ENCODE measurements around the gene CD69. TPM values are rescaled to one million over a fixed set of nuclear protein-coding genes. Genes with fewer than 3 reads are reported as not detected.
A peak's percentile ranks its signal among the peaks of the same experiment; 100 is the strongest.

Gene CD69
- total RNA-seq, 3 donors from 2014 or later (not counting 1 experiment from before 2014, with no cell fraction given) = 739 to 1,541 (median 990) TPM

GRCh38 chr12:9730011-9730410, 30.7 kb downstream of the CD69 start:
- Mint-ChIP-seq H3K4me1 (peaks cover 0 to 11% of the 10 kb centered on the region in 2 donors), H3K36me3 (no peaks in the 10 kb centered on the region), H3K27me3 (ENCODE audit: low read depth in 2 of 2) (no peaks in the 10 kb centered on the region), H3K4me3 (no peak overlapping the region), H3K27ac (no peak overlapping the region), H3K9me3 (no peaks in the 10 kb centered on the region)
- Histone ChIP-seq H3K4me3 (ENCODE audit: low read length) (no peak overlapping the region), H3K36me3 (ENCODE audit: control insufficient read depth, insufficient read depth, low read length) (no peaks in the 10 kb centered on the region), H3K9me3 (ENCODE audit: control insufficient read depth, insufficient read depth, low read length) (no peaks in the 10 kb centered on the region), H3K27ac (ENCODE audit: low read length) (peak overlapping the region; percentile 35), H3K4me1 (ENCODE audit: control insufficient read depth, insufficient read depth, low read length) (no peaks in the 10 kb centered on the region), H3K27me3 (ENCODE audit: control insufficient read depth, insufficient read depth, low read length) (no peaks in the 10 kb centered on the region)
- ATAC-seq (peak in 1 of 3 donors; percentile 49), DNase-seq (no peak)
- WGBS (ENCODE audit: insufficient coverage) = 46% methylated on average over 3 of the region's 3 CpGs
- intact Hi-C loops (cut with micrococcal nuclease) = no loop called here
- TF ChIP-seq CTCF (IDR thresholded peaks at IDR 0.05) = no peak

- Mint-ChIP-seq H3K27ac (no peak overlapping the region), H3K36me3 (no peaks in the 10 kb centered on the region), H3K4me3 (no peak overlapping the region), H3K9me3 (no peaks in the 10 kb centered on the region), H3K27me3 (ENCODE audit: low read depth in 2 of 2) (no peaks in the 10 kb centered on the region), H3K4me1 (peaks cover 0 to 11% of the 10 kb centered on the region in 2 donors)
- no peaks in the 10 kb centered on the region for H3K9me3 ChIP-seq (ENCODE audit: control insufficient read depth, insufficient read depth, low read length)
- DNase-seq (no peak), ATAC-seq (no peak)
- no peak for TF ChIP-seq CTCF (IDR thresholded peaks at IDR 0.05)
- no peaks in the 10 kb centered on the region for H3K4me1 ChIP-seq (ENCODE audit: control insufficient read depth, insufficient read depth, low read length)
- no peaks in the 10 kb centered on the region for H3K27me3 ChIP-seq (ENCODE audit: control insufficient read depth, insufficient read depth, low read length)
- H3K36me3 ChIP-seq (ENCODE audit: control insufficient read depth, insufficient read depth, low read length) = no peaks in the 10 kb centered on the region
- H3K4me3 ChIP-seq (ENCODE audit: low read length) = no peak overlapping the region
- no peak overlapping the region for H3K27ac ChIP-seq (ENCODE audit: low read length)
- intact Hi-C loops (cut with micrococcal nuclease) = no loop called here
These were observed 31.6 kb downstream of the CD69 start for GRCh38 chr12:9729082-9729481.

GRCh38 chr12:9727813-9728212, 32.9 kb downstream of the CD69 start:
- H3K27ac Mint-ChIP-seq = no peak overlapping the region
- H3K9me3 ChIP-seq (ENCODE audit: control insufficient read depth, insufficient read depth, low read length) = no peaks in the 10 kb centered on the region
- no peak overlapping the region for H3K27ac ChIP-seq (ENCODE audit: low read length)
- ATAC-seq (no peak), DNase-seq (no peak)
- no peak overlapping the region for H3K4me3 ChIP-seq (ENCODE audit: low read length)
- peaks cover 0 to 5% of the 10 kb centered on the region in 2 donors for H3K4me1 Mint-ChIP-seq
- no peaks in the 10 kb centered on the region for H3K4me1 ChIP-seq (ENCODE audit: control insufficient read depth, insufficient read depth, low read length)
- intact Hi-C loops (cut with micrococcal nuclease) = no loop called here
- no peaks in the 10 kb centered on the region for H3K27me3 ChIP-seq (ENCODE audit: control insufficient read depth, insufficient read depth, low read length)
- peaks cover 4 to 7% of the 10 kb centered on the region in 2 donors for H3K27me3 Mint-ChIP-seq (ENCODE audit: low read depth in 2 of 2)
- no peaks in the 10 kb centered on the region for H3K36me3 ChIP-seq (ENCODE audit: control insufficient read depth, insufficient read depth, low read length)
- H3K9me3 Mint-ChIP-seq = no peaks in the 10 kb centered on the region
- no peaks in the 10 kb centered on the region for H3K36me3 Mint-ChIP-seq
- no peak for TF ChIP-seq CTCF (IDR thresholded peaks at IDR 0.05)
- no CpG with 5 or more reads among the region's 1 CpG for WGBS (ENCODE audit: insufficient coverage)
- H3K4me3 Mint-ChIP-seq = no peak overlapping the region

- no peaks in the 10 kb centered on the region for H3K4me1 ChIP-seq (ENCODE audit: control insufficient read depth, insufficient read depth, low read length)
- no peaks in the 10 kb centered on the region for H3K36me3 ChIP-seq (ENCODE audit: control insufficient read depth, insufficient read depth, low read length)
- Mint-ChIP-seq H3K4me1 (no peaks in the 10 kb centered on the region), H3K27me3 (ENCODE audit: low read depth in 2 of 2) (peaks cover 16 to 29% of the 10 kb centered on the region in 2 donors), H3K27ac (no peak overlapping the region), H3K9me3 (no peaks in the 10 kb centered on the region), H3K36me3 (no peaks in the 10 kb centered on the region), H3K4me3 (no peak overlapping the region)
- intact Hi-C loops (cut with micrococcal nuclease) = no loop called here
- no peak overlapping the region for H3K4me3 ChIP-seq (ENCODE audit: low read length)
- no peak overlapping the region for H3K27ac ChIP-seq (ENCODE audit: low read length)
- WGBS (ENCODE audit: insufficient coverage) = 60% methylated on average over 1 of the region's 2 CpGs
- DNase-seq = no peak
- ATAC-seq = no peak
- peaks cover 2% of the 10 kb centered on the region for H3K27me3 ChIP-seq (ENCODE audit: control insufficient read depth, insufficient read depth, low read length)
- no peak for TF ChIP-seq CTCF (IDR thresholded peaks at IDR 0.05)
- no peaks in the 10 kb centered on the region for H3K9me3 ChIP-seq (ENCODE audit: control insufficient read depth, insufficient read depth, low read length)
These were observed 35.4 kb downstream of the CD69 start for GRCh38 chr12:9725213-9725870.
